ENCODE measurements around the gene LIPM. TPM values are rescaled to one million over a fixed set of nuclear protein-coding genes. Genes with fewer than 3 reads are reported as not detected.

Gene LIPM
- total and polyA plus RNA-seq, 2 of the 13 experiments (the other 11 are each of a cell fraction or from before 2014, with no cell fraction given): not detected

GRCh38 chr10:88833156-88833555 lies 30.6 kb downstream of the LIPM start:
- 18% methylated on average over 2 of the region's 2 CpGs for WGBS (ENCODE audit: low lambda C conversion rate)
- in situ Hi-C loops (cut with HindIII; ENCODE audit: extremely low pct_ligation_motif_present, low pct_unique_long_range_greater_than_20kb): loop anchor here (25.0 kb wide), 1 partner anchor 379 kb away; the partner anchor contains the start of gene CH25H

GRCh38 chr10:88833723-88834122 lies 31.2 kb downstream of the LIPM start:
- H3K27me3 ChIP-seq (ENCODE audit: control insufficient read depth in 1 of 2, insufficient read depth in 2 of 2, low read length in 2 of 2): no peaks in the 10 kb centered on the region
- intact Hi-C loops (cut with micrococcal nuclease; ENCODE audit: unreplicated experiment) (loop anchor here (2.0 kb wide), 3 partner anchors 47 to 383 kb away; partner anchors contain the start of gene STAMBPL1), in situ Hi-C loops (cut with HindIII; ENCODE audit: extremely low pct_ligation_motif_present, low pct_unique_long_range_greater_than_20kb) (loop anchor here (25.0 kb wide), 1 partner anchor 379 kb away; the partner anchor contains the start of gene CH25H)
- BruUV-seq (replicated peaks): no TSS peak
- H2AFZ ChIP-seq (ENCODE audit: low read length): no peak overlapping the region
- no peaks in the 10 kb centered on the region for H3K9me3 ChIP-seq (ENCODE audit: low read length)
- no peak overlapping the region for H3K4me3 ChIP-seq (replicated peaks in 1 of 3; ENCODE audit: insufficient read depth in 1 of 3, low read depth in 2 of 3, low read length in 3 of 3)
- 0% methylated on average over 2 of the region's 2 CpGs for WGBS (ENCODE audit: low lambda C conversion rate)
- ChIA-PET POLR2A (no interaction called here), CTCF (ENCODE audit: low intra/inter-chr PET ratio, low total read pairs) (no interaction called here)
- DNase-seq (ENCODE audit: low spot score) (no peak), ATAC-seq (no peak), FAIRE-seq (no peak)
- H3K79me2 ChIP-seq (ENCODE audit: insufficient read depth, low read length): no peaks in the 10 kb centered on the region
- H3K9ac ChIP-seq (ENCODE audit: insufficient read depth, low read depth, low read length): no peak overlapping the region
- H3K4me2 ChIP-seq (ENCODE audit: low read depth, low read length): no peak overlapping the region
- no peak overlapping the region for H3K27ac ChIP-seq (ENCODE audit: extremely low read length, insufficient read depth, low read length)
- no peaks in the 10 kb centered on the region for H4K20me1 ChIP-seq (ENCODE audit: insufficient read depth, low read length)
- H3K4me1 ChIP-seq (ENCODE audit: insufficient read depth, low read length): no peaks in the 10 kb centered on the region
- no peaks in the 10 kb centered on the region for H3K36me3 ChIP-seq (replicated peaks in 1 of 2; ENCODE audit: control insufficient read depth in 1 of 2, insufficient read depth in 2 of 2, low read length in 2 of 2)
- no peak for TF ChIP-seq ZNF317 (CRISPR knock-in tag; IDR thresholded peaks at IDR 0.05)
- no peak for TF ChIP-seq ISX (CRISPR knock-in tag; conservative IDR thresholded peaks at IDR 0.05)
- TF ChIP-seq PBX2 (CRISPR knock-in tag; IDR thresholded peaks at IDR 0.05): no peak
- TF ChIP-seq ZFP62 (CRISPR knock-in tag; IDR thresholded peaks at IDR 0.05): no peak
- no peak for TF ChIP-seq ZNF788 (CRISPR knock-in tag; IDR thresholded peaks at IDR 0.05; ENCODE audit: borderline replicate concordance)
- no peak for TF ChIP-seq ZSCAN9 (CRISPR knock-in tag; IDR thresholded peaks at IDR 0.05; ENCODE audit: borderline replicate concordance)
- no peak for TF ChIP-seq ZNF282 (IDR thresholded peaks at IDR 0.05; ENCODE audit: partially characterized antibody)
- no peak for TF ChIP-seq SKI (IDR thresholded peaks at IDR 0.05; ENCODE audit: partially characterized antibody)
- TF ChIP-seq DRAP1 (CRISPR knock-in tag; IDR thresholded peaks at IDR 0.05): no peak
- TF ChIP-seq CTCF (CRISPR knock-in tag; IDR thresholded peaks at IDR 0.05): no peak
- no peak for TF ChIP-seq BCLAF1 (IDR thresholded peaks at IDR 0.05)
- TF ChIP-seq ZZZ3 (CRISPR knock-in tag; IDR thresholded peaks at IDR 0.05; ENCODE audit: borderline replicate concordance): no peak

More at GRCh38 chr10:88833156-88833555, 30.6 kb downstream of the LIPM start:
- no peaks in the 10 kb centered on the region for H4K20me1 ChIP-seq (ENCODE audit: insufficient read depth, low read length)
- H3K4me3 ChIP-seq (replicated peaks in 1 of 3; ENCODE audit: insufficient read depth in 1 of 3, low read depth in 2 of 3, low read length in 3 of 3): no peak overlapping the region
- no peaks in the 10 kb centered on the region for H3K79me2 ChIP-seq (ENCODE audit: insufficient read depth, low read length)
- FAIRE-seq: no peak
- BruUV-seq (replicated peaks): no TSS peak
- no peak overlapping the region for H2AFZ ChIP-seq (ENCODE audit: low read length)
- no peaks in the 10 kb centered on the region for H3K36me3 ChIP-seq (replicated peaks in 1 of 2; ENCODE audit: control insufficient read depth in 1 of 2, insufficient read depth in 2 of 2, low read length in 2 of 2)
- DNase-seq (ENCODE audit: low spot score): no peak
- H3K4me1 ChIP-seq (ENCODE audit: insufficient read depth, low read length): no peaks in the 10 kb centered on the region
- intact Hi-C loops (cut with micrococcal nuclease; ENCODE audit: unreplicated experiment): no loop called here
- no peak overlapping the region for H3K4me2 ChIP-seq (ENCODE audit: low read depth, low read length)
- H3K27ac ChIP-seq (ENCODE audit: extremely low read length, insufficient read depth, low read length): no peak overlapping the region
- no peaks in the 10 kb centered on the region for H3K9me3 ChIP-seq (ENCODE audit: low read length)
- H3K9ac ChIP-seq (ENCODE audit: insufficient read depth, low read depth, low read length): no peak overlapping the region
- TF ChIP-seq FOSL2 (CRISPR knock-in tag; IDR thresholded peaks at IDR 0.05) (no peak), ZNF354B (CRISPR knock-in tag; IDR thresholded peaks at IDR 0.05) (no peak), ZNF780A (CRISPR knock-in tag; IDR thresholded peaks at IDR 0.05) (no peak), RARA (CRISPR knock-in tag; IDR thresholded peaks at IDR 0.05) (no peak)
- CTCF ChIA-PET (ENCODE audit: low intra/inter-chr PET ratio, low total read pairs): no interaction called here
- no peak for ATAC-seq
- H3K27me3 ChIP-seq (ENCODE audit: control insufficient read depth in 1 of 2, insufficient read depth in 2 of 2, low read length in 2 of 2): no peaks in the 10 kb centered on the region
- POLR2A ChIA-PET: no interaction called here
